OCI-LY7 (cell line): ENCODE measurements around the gene SEPSECS.

Source experiments
- CTCF ChIP-seq: fragments of 200-600 bp; sonication (generic); conservative IDR thresholded peaks from 2 replicates; pipeline ENCODE4 v1.5.1; 2014; ENCODE audit warnings: mild to moderate bottlenecking, antibody characterized with exemption, low read length, moderate library complexity, mixed read lengths
- EZH2phosphoT487 ChIP-seq: fragments of 200-600 bp; sonication (generic); IDR thresholded peaks from 2 replicates; pipeline ENCODE4 v1.6.1; 2018; ENCODE audit warnings: low read depth, borderline replicate concordance, mild to moderate bottlenecking, mixed run types, antibody characterized with exemption, low read length, moderate library complexity, mixed read lengths

- no peak for TF ChIP-seq CTCF
- no peak for TF ChIP-seq EZH2phosphoT487
Observed at GRCh38 chr4:25103418-25103817, 56.8 kb downstream of the SEPSECS start.
